GM12878 (cell line): ENCODE data around the gene LRRC10B. TPM values are rescaled to one million over a fixed set of nuclear protein-coding genes. Genes with fewer than 3 reads are reported as not detected.

Source experiments
- ATAC-seq: fragments of 200-7000 bp; cut with Tn5 transposase; 3 replicates; pipeline ENCODE4 v1.9.1; 2020; ENCODE audit warnings: mild to moderate bottlenecking, moderate library complexity
- BruUV-seq: library from RNA; stranded (reverse); fragments of 400-500 nt; replicated peaks from 2 replicates; lab custom pipeline; 2021; lab: Mats Ljungman, UMichigan
- CTCF ChIA-PET: fragments of 300-600 bp; sonication (Branson Sonifier 250); formaldehyde crosslinking; extraction: SDS; loops from one replicate; lab custom pipeline; 2021; ENCODE audit warnings: inconsistent platforms; lab: Yijun Ruan, JAX
- POLR2A ChIA-PET: fragments of 350-600 bp; formaldehyde crosslinking; extraction: SDS; loops from one replicate; lab custom pipeline; 2021; ENCODE audit warnings: inconsistent platforms; lab: Charles Lee
- RAD21 ChIA-PET: fragments of 300-600 bp; sonication (Branson Sonifier 250); formaldehyde crosslinking; loops from one replicate; lab custom pipeline; 2023; ENCODE audit warnings: antibody characterized with exemption; ENCODE audit not compliant: unreplicated experiment; lab: Charles Lee
- SMC1A ChIA-PET: fragments of 300-600 bp; sonication (Branson Sonifier 250); formaldehyde crosslinking; loops from one replicate; lab custom pipeline; 2023; ENCODE audit not compliant: unreplicated experiment, uncharacterized antibody; lab: Charles Lee
- DNase-seq: peaks from one replicate; pipeline ENCODE4 v3.0.0-alpha.2; 2011; ENCODE audit warnings: low read depth, low spot score
- FAIRE-seq: peaks from 3 replicates; lab custom pipeline; 2011; peaks lifted over from hg19 to GRCh38; lab: Jason Lieb, UNC
- H2AFZ ChIP-seq: 2 replicates; pipeline ENCODE4 v1.6.0; 2011; ENCODE audit warnings: low read depth, low read length, control low read depth; ENCODE audit not compliant: control insufficient read depth
- H3K27ac ChIP-seq: 2 replicates; pipeline ENCODE4 v1.5.1; 2011; ENCODE audit warnings: control low read depth; ENCODE audit not compliant: control insufficient read depth, insufficient read depth
- H3K27me3 ChIP-seq, 2 experiments: replicated peaks in 1 of 2; 2 replicates each; pipeline versions ENCODE4 v1.6.0 to v1.6.1; 2011; ENCODE audit warnings: low read length in 1 of 2; ENCODE audit not compliant: control insufficient read depth in 2 of 2, insufficient read depth in 2 of 2
- H3K36me3 ChIP-seq, 2 experiments: 2 replicates each; pipeline ENCODE4 v1.5.1; 2011; ENCODE audit warnings: low read length in 1 of 2; ENCODE audit not compliant: control insufficient read depth in 2 of 2, insufficient read depth in 2 of 2
- H3K4me1 ChIP-seq: 2 replicates; pipeline ENCODE4 v1.6.1; 2011; ENCODE audit warnings: mild to moderate bottlenecking, low read length, moderate library complexity, mixed read lengths; ENCODE audit not compliant: control insufficient read depth, insufficient read depth
- H3K4me2 ChIP-seq: 2 replicates; pipeline ENCODE4 v1.6.0; 2011; ENCODE audit warnings: control low read depth; ENCODE audit not compliant: control insufficient read depth, insufficient read depth
- H3K4me3 ChIP-seq: fragments of 200-600 bp; sonication (generic); 2 replicates; pipeline ENCODE4 v1.5.1; 2016
- H3K79me2 ChIP-seq: 2 replicates; pipeline ENCODE4 v1.6.0; 2011; ENCODE audit warnings: low read length; ENCODE audit not compliant: control insufficient read depth, insufficient read depth
- H3K9ac ChIP-seq: 2 replicates; pipeline ENCODE4 v1.8.0; 2011; ENCODE audit warnings: low read length, control low read depth, mixed read lengths; ENCODE audit not compliant: control insufficient read depth, insufficient read depth
- H3K9me3 ChIP-seq: replicated peaks from 3 replicates; pipeline ENCODE4 v1.5.1; 2011; ENCODE audit warnings: mild to moderate bottlenecking, low read length; ENCODE audit not compliant: control insufficient read depth, insufficient read depth
- H4K20me1 ChIP-seq: 2 replicates; pipeline ENCODE4 v1.6.0; 2011; ENCODE audit not compliant: control insufficient read depth, insufficient read depth
- ATF7 ChIP-seq: fragments of 450-650 bp; IDR thresholded peaks from 2 replicates; pipeline ENCODE4 v1.6.1; 2016; ENCODE audit warnings: low read depth, mild to moderate bottlenecking
- BACH1 ChIP-seq: fragments of 450-650 bp; IDR thresholded peaks from 2 replicates; pipeline ENCODE4 v1.6.1; 2017; ENCODE audit warnings: mild to moderate bottlenecking, borderline replicate concordance
- BHLHE40 ChIP-seq, 2 experiments: fragments of 450-650 bp in 1 of 2; IDR thresholded peaks; 2 replicates each; pipeline ENCODE4 v1.6.1; 2011 to 2017; ENCODE audit warnings: low read depth in 2 of 2, borderline replicate concordance in 1 of 2, improper control_type of control experiment in 1 of 2, low read length in 1 of 2, mild to moderate bottlenecking in 1 of 2
- EED ChIP-seq: sonication (generic); IDR thresholded peaks from 2 replicates; pipeline ENCODE4 v1.6.1; 2016; ENCODE audit warnings: antibody characterized with exemption, low read depth
- HCFC1 ChIP-seq: fragments of 150-350 bp; IDR thresholded peaks from 2 replicates; pipeline ENCODE4 v1.6.1; 2014; ENCODE audit warnings: low read length
- KDM1A ChIP-seq: fragments of 200-600 bp; sonication (generic); IDR thresholded peaks from 2 replicates; pipeline ENCODE4 v1.6.1; 2016; ENCODE audit warnings: borderline replicate concordance
- MYB ChIP-seq: fragments of 150-350 bp; IDR thresholded peaks from 2 replicates; pipeline ENCODE4 v1.6.1; 2014; ENCODE audit warnings: mild to moderate bottlenecking, low read depth, low read length, borderline replicate concordance
- MYC ChIP-seq: IDR thresholded peaks from 2 replicates; pipeline ENCODE4 v1.6.1; 2011; ENCODE audit warnings: mild to moderate bottlenecking, low read length, moderate library complexity, inconsistent platforms; ENCODE audit not compliant: insufficient read depth, insufficient replicate concordance, insufficient read length, severe bottlenecking
- POLR2AphosphoS5 ChIP-seq: IDR thresholded peaks from 2 replicates; pipeline ENCODE4 v1.6.1; 2011; ENCODE audit warnings: mild to moderate bottlenecking, low read length, inconsistent platforms
- WGBS: methylation state at CpG from one replicate; pipeline ENCODE4 v1.1.6; 2016; ENCODE audit warnings: low lambda C conversion rate; ENCODE audit not compliant: insufficient replicate concordance, insufficient coverage; ENCODE audit errors: missing lambda C conversion rate; 5-methylcytosine and 5-hydroxymethylcytosine counted together
- in situ Hi-C: fragments of 300-500 bp; cut with MboI; formaldehyde crosslinking; loops from 9 replicates; pipeline ENCODE4 v1.14.3; 2018; ENCODE audit warnings: mixed read lengths
- intact Hi-C: fragments of 100-400 bp; cut with micrococcal nuclease; formaldehyde crosslinking; loops from one replicate; pipeline ENCODE4 v1.14.2; 2022; ENCODE audit not compliant: unreplicated experiment
- polyA plus RNA-seq, 11 experiments: library from polyadenylated mRNA; depleted of rRNA in 4 of 11; unstranded in 6 of 11; stranded (reverse) in 5 of 11; fragments of >200 nt; fragmentation: Nextera tagmentation in 4 of 11; fragmentation: Illumina TruSeq in 1 of 11; extraction: Ambion mirVana in 4 of 11; extraction: Trizol in 1 of 11; gene quantifications; 1 replicate in 1 of 11; 2 replicates in 10 of 11; pipeline versions ENCODE4 v1.2.1 to v1.2.3, GENCODE V29; 2011 to 2016; ENCODE audit warnings: inconsistent platforms in 2 of 11, missing spikeins in 2 of 11, low read depth in 1 of 11
- total RNA-seq, 4 experiments: library from RNA; depleted of rRNA in 3 of 4; stranded (reverse); fragments of >200 nt in 3 of 4; fragmentation: Illumina TruSeq in 1 of 4; extraction: Trizol in 1 of 4; gene quantifications; 2 replicates each; pipeline versions ENCODE4 v1.2.1 to v1.2.3, GENCODE V29; 2013 to 2021
- TF ChIP-seq, protein P1 (sequence below): fragments of 450-650 bp; IDR thresholded peaks from 2 replicates; pipeline ENCODE4 v1.6.1; 2016; ENCODE audit warnings: mild to moderate bottlenecking
- TF ChIP-seq, protein P2 (sequence below): fragments of 450-650 bp; IDR thresholded peaks from 2 replicates; pipeline ENCODE4 v1.6.1; 2017; ENCODE audit warnings: mild to moderate bottlenecking, moderate library complexity

Gene LRRC10B
- total and polyA plus RNA-seq, 10 of the 15 experiments (the other 5 are each of a cell fraction or from before 2014, with no cell fraction given), result not detected

DNA sequence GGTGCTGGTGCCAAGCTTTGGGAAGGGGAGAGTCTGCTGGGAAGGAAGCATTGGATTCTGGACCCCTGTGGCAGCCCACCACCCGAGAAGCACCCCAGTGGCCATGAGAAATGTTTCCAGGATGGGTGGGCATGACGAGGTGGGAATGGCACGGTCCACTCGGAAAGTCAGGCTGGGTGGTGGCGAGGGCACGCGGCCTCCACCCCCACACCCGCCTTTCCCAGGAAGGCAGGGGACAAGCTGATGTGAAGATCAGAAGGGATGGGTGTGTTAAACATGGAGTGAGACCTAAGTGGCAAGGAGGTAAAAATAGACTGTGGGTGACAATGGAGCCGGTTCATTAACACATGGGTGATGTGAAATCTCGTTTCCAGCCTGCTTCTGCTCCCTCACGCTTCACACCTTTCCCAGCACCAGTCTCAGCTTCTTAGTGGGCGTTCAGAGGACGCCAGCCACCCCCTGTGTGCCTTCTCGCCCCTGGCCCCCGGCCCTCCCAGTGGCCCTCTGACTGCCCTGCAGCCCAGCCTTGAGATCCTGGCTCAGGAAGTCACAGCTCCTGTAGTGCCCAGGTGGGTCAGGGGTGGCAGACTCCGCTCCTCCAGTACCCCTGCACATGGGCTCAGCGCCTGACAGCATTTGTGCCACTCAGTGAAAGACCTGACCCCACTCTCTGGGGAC, 27.6 kb downstream of the LRRC10B start:
- Histone ChIP-seq H3K4me2 (no peak overlapping the region), H4K20me1 (no peaks in the 10 kb centered on the region), H3K27ac (no peak overlapping the region), H3K36me3 (no peaks in the 10 kb centered on the region), H3K9ac (no peak overlapping the region), H3K9me3 (no peaks in the 10 kb centered on the region), H3K4me1 (no peaks in the 10 kb centered on the region), H3K27me3 (peaks cover 0 to 1% of the 10 kb centered on the region in 2 experiments; a peak in 2 of 4 replicates), H3K4me3 (no peak overlapping the region), H3K79me2 (no peaks in the 10 kb centered on the region), H2AFZ (no peak overlapping the region)
- ATAC-seq, result no peak
- ChIA-PET POLR2A (no interaction called here), SMC1A (no interaction called here), RAD21 (no interaction called here), CTCF (interaction anchor here (1.6 kb wide), 1 partner anchor 9 kb away, joined by 4 read pairs; no protein-coding TSS in a partner anchor)
- in situ Hi-C loops, result no loop called here
- BruUV-seq, result no TSS peak
- WGBS, result 13% methylated on average over 17 of the region's 17 CpGs
- DNase-seq, result no peak
- FAIRE-seq, result no peak
- intact Hi-C loops, result loop anchor here (10.0 kb wide), 1 partner anchor 99 kb away; no protein-coding TSS in a partner anchor
- TF ChIP-seq MYB (no peak), MYC (no peak), BHLHE40 (IDR thresholded peaks at IDR 0.05; ENCODE audit: borderline replicate concordance in 1 of 2, low read depth in 2 of 2, low read length in 1 of 2) (0 out of 4 replicates have a peak, but pooled peaks of 1 of the 2 experiments have one; percentile 5), KDM1A (no peak)

DNA sequence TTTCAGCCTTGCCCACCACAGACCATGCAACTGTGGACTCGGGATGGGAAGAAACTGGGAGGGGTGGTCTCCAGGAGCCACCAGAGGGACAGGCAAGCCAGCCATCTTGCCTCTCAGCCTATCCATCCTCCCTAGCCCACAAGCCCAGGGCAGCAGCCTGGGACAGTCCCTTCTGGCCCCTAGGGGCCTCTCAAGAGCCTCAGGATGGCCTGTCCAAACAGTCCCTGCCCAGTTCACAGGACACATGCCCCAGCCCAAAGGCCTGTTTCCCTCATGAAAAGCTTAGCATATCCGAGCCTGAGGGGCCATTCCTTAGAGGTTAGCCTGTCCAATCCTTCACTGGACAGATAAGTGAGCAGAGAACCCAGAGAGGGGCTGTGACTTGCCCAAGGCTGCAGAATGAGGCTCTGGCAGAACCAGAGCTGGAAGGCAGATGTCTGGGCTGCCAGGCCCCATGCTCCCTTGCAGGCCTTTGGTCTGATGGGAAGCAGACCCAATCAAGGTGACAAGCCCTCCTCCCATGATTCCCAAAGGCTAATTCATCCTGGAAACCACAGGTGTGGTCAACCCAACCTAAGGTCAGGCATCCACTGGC, 28.2 kb downstream of the LRRC10B start:
- H3K27me3 ChIP-seq, result peaks cover 0 to 1% of the 10 kb centered on the region in 2 experiments; a peak in 2 of 4 replicates
- BruUV-seq, result no TSS peak
- TF ChIP-seq, protein P1, sequence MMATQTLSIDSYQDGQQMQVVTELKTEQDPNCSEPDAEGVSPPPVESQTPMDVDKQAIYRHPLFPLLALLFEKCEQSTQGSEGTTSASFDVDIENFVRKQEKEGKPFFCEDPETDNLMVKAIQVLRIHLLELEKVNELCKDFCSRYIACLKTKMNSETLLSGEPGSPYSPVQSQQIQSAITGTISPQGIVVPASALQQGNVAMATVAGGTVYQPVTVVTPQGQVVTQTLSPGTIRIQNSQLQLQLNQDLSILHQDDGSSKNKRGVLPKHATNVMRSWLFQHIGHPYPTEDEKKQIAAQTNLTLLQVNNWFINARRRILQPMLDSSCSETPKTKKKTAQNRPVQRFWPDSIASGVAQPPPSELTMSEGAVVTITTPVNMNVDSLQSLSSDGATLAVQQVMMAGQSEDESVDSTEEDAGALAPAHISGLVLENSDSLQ, result no peak
- TF ChIP-seq, protein P2, sequence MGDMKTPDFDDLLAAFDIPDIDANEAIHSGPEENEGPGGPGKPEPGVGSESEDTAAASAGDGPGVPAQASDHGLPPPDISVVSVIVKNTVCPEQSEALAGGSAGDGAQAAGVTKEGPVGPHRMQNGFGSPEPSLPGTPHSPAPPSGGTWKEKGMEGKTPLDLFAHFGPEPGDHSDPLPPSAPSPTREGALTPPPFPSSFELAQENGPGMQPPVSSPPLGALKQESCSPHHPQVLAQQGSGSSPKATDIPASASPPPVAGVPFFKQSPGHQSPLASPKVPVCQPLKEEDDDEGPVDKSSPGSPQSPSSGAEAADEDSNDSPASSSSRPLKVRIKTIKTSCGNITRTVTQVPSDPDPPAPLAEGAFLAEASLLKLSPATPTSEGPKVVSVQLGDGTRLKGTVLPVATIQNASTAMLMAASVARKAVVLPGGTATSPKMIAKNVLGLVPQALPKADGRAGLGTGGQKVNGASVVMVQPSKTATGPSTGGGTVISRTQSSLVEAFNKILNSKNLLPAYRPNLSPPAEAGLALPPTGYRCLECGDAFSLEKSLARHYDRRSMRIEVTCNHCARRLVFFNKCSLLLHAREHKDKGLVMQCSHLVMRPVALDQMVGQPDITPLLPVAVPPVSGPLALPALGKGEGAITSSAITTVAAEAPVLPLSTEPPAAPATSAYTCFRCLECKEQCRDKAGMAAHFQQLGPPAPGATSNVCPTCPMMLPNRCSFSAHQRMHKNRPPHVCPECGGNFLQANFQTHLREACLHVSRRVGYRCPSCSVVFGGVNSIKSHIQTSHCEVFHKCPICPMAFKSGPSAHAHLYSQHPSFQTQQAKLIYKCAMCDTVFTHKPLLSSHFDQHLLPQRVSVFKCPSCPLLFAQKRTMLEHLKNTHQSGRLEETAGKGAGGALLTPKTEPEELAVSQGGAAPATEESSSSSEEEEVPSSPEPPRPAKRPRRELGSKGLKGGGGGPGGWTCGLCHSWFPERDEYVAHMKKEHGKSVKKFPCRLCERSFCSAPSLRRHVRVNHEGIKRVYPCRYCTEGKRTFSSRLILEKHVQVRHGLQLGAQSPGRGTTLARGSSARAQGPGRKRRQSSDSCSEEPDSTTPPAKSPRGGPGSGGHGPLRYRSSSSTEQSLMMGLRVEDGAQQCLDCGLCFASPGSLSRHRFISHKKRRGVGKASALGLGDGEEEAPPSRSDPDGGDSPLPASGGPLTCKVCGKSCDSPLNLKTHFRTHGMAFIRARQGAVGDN, result no peak
- no peak for TF ChIP-seq POLR2AphosphoS5
- no peak for TF ChIP-seq BACH1
- TF ChIP-seq ATF7, result no peak
- no peak for TF ChIP-seq HCFC1
- no peak for TF ChIP-seq EED

More for the DNA sequence above, 28.2 kb downstream of the LRRC10B start:
- 25% methylated on average over 2 of the region's 2 CpGs for WGBS
- in situ Hi-C loops, result no loop called here
- SMC1A ChIA-PET, result interaction anchor here (0.6 kb wide), 1 partner anchor 489 kb away, joined by 3 read pairs; no protein-coding TSS in a partner anchor
- Histone ChIP-seq H3K9ac (no peak overlapping the region), H2AFZ (no peak overlapping the region), H4K20me1 (no peaks in the 10 kb centered on the region), H3K27ac (no peak overlapping the region), H3K79me2 (no peaks in the 10 kb centered on the region), H3K4me3 (no peak overlapping the region), H3K9me3 (no peaks in the 10 kb centered on the region), H3K4me2 (no peak overlapping the region), H3K4me1 (no peaks in the 10 kb centered on the region), H3K36me3 (no peaks in the 10 kb centered on the region)
- CTCF ChIA-PET, result interaction anchor here (1.6 kb wide), 1 partner anchor 9 kb away, joined by 4 read pairs; no protein-coding TSS in a partner anchor
- ATAC-seq, result no peak
- DNase-seq, result no peak
- POLR2A ChIA-PET, result no interaction called here
- intact Hi-C loops, result loop anchor here (10.0 kb wide), 1 partner anchor 98 kb away; no protein-coding TSS in a partner anchor
- RAD21 ChIA-PET, result no interaction called here
- FAIRE-seq, result no peak
